Right atrium auricular region (tissue), 2 donors: ENCODE data around the gene BEST4. TPM values are rescaled to one million over a fixed set of nuclear protein-coding genes. Genes with fewer than 3 reads are reported as not detected.
"Not testable (repeated sequence)": the region's sequence is repeated elsewhere in the genome, so short reads cannot be mapped to it uniquely, and the experiment has no call there.

Source experiments
- DNase-seq: peaks from one replicate; pipeline ENCODE4 v3.0.0-alpha.2; 2019; ENCODE audit warnings: low spot score
- H3K27ac ChIP-seq, 2 donors: fragments of 200-600 bp; sonication (generic); 1 replicate in 1 of 2; 2 replicates in 1 of 2; pipeline ENCODE4 v1.5.1; 2016 to 2019
- H3K27me3 ChIP-seq, 2 donors: fragments of 200-600 bp; sonication (generic); one replicate each; pipeline versions ENCODE4 v1.5.1 to v1.6.0; 2017 to 2019
- H3K36me3 ChIP-seq: fragments of 200-600 bp; sonication (generic); one replicate; pipeline ENCODE4 v1.5.1; 2016
- H3K4me1 ChIP-seq, 2 donors: fragments of 200-600 bp; sonication (generic); one replicate each; pipeline versions ENCODE4 v1.5.1 to v1.6.0; 2017 to 2019
- H3K4me3 ChIP-seq, 2 donors: fragments of 200-600 bp; sonication (generic); 1 replicate in 1 of 2; 2 replicates in 1 of 2; pipeline ENCODE4 v1.5.1; 2017 to 2019; ENCODE audit warnings: mild to moderate bottlenecking in 1 of 2, moderate library complexity in 1 of 2
- H3K9me3 ChIP-seq, 2 donors: fragments of 200-600 bp; sonication (generic); one replicate each; pipeline ENCODE4 v1.5.1; 2019
- CTCF ChIP-seq, 2 donors: fragments of 200-600 bp; sonication (generic); IDR thresholded peaks; one replicate each; pipeline ENCODE4 v1.5.1; 2019; ENCODE audit warnings: antibody characterized with exemption in 2 of 2
- total RNA-seq, 2 donors: library from RNA; depleted of rRNA; stranded (reverse); fragments of >200 nt; gene quantifications; one replicate each; pipeline ENCODE4 v1.1.0, GENCODE V29; 2016

BEST4 gene
- total RNA-seq, 2 donors from 2014 or later, result not detected

GRCh38 chr1:44812822-44813543 is 25.0 kb upstream of the BEST4 start:
- no peak for DNase-seq
- H3K9me3 ChIP-seq, result no peaks in the 10 kb centered on the region

GRCh38 chr1:44811234-44811633 is 23.3 kb upstream of the BEST4 start:
- no peak for TF ChIP-seq CTCF (IDR thresholded peaks at IDR 0.05)
- no peak for DNase-seq
- H3K36me3 ChIP-seq, result peaks cover 17% of the 10 kb centered on the region
- H3K9me3 ChIP-seq, result no peaks in the 10 kb centered on the region
- peak overlapping the region; percentile 94 to 96 for H3K27ac ChIP-seq
- H3K27me3 ChIP-seq, result no peaks in the 10 kb centered on the region
- H3K4me3 ChIP-seq, result no peak overlapping the region
- peaks cover 0 to 74% of the 10 kb centered on the region in 2 donors for H3K4me1 ChIP-seq

More at GRCh38 chr1:44812822-44813543, 25.0 kb upstream of the BEST4 start:
- no peaks in the 10 kb centered on the region for H3K27me3 ChIP-seq
- peaks cover 0 to 57% of the 10 kb centered on the region in 2 donors for H3K4me1 ChIP-seq
- H3K27ac ChIP-seq, result peak overlapping the region; percentile 80 to 94
- H3K36me3 ChIP-seq, result peaks cover 11% of the 10 kb centered on the region
- H3K4me3 ChIP-seq, result peak overlapping the region; percentile 48 to 50
- TF ChIP-seq CTCF (IDR thresholded peaks at IDR 0.05), result no peak

GRCh38 chr1:44810762-44811105 is 22.8 kb upstream of the BEST4 start:
- H3K4me1 ChIP-seq, result peaks cover 0 to 79% of the 10 kb centered on the region in 2 donors
- not testable (repeated sequence) for DNase-seq, H3K4me3 ChIP-seq, H3K27me3 ChIP-seq, H3K9me3 ChIP-seq
- H3K36me3 ChIP-seq, result peaks cover 22% of the 10 kb centered on the region
- peak overlapping the region; percentile 94 to 96 for H3K27ac ChIP-seq

- Histone ChIP-seq H3K4me3 (peak overlapping the region; percentile 9 to 38), H3K27ac (peak overlapping the region; percentile 94 to 96)
- no peak for TF ChIP-seq CTCF (IDR thresholded peaks at IDR 0.05)
These were observed 22.3 kb upstream of the BEST4 start for GRCh38 chr1:44810101-44810761.

GRCh38 chr1:44808938-44809917 is 21.3 kb upstream of the BEST4 start:
- H3K27ac ChIP-seq, result peak overlapping the region; percentile 94 to 96
- peaks cover 0 to 91% of the 10 kb centered on the region in 2 donors for H3K4me1 ChIP-seq
- H3K4me3 ChIP-seq, result peak overlapping the region; percentile 24 to 38

More at GRCh38 chr1:44810101-44810761, 22.3 kb upstream of the BEST4 start:
- Histone ChIP-seq H3K36me3 (peaks cover 23% of the 10 kb centered on the region), H3K27me3 (no peaks in the 10 kb centered on the region), H3K9me3 (no peaks in the 10 kb centered on the region), H3K4me1 (peaks cover 0 to 84% of the 10 kb centered on the region in 2 donors)
- DNase-seq, result no peak

More at GRCh38 chr1:44808938-44809917, 21.3 kb upstream of the BEST4 start:
- Histone ChIP-seq H3K27me3 (no peaks in the 10 kb centered on the region), H3K36me3 (peaks cover 32% of the 10 kb centered on the region), H3K9me3 (no peaks in the 10 kb centered on the region)
- no peak for DNase-seq
- TF ChIP-seq CTCF (IDR thresholded peaks at IDR 0.05), result no peak
